ENCODE data around the gene GREB1.

The GREB1 gene

DNA sequence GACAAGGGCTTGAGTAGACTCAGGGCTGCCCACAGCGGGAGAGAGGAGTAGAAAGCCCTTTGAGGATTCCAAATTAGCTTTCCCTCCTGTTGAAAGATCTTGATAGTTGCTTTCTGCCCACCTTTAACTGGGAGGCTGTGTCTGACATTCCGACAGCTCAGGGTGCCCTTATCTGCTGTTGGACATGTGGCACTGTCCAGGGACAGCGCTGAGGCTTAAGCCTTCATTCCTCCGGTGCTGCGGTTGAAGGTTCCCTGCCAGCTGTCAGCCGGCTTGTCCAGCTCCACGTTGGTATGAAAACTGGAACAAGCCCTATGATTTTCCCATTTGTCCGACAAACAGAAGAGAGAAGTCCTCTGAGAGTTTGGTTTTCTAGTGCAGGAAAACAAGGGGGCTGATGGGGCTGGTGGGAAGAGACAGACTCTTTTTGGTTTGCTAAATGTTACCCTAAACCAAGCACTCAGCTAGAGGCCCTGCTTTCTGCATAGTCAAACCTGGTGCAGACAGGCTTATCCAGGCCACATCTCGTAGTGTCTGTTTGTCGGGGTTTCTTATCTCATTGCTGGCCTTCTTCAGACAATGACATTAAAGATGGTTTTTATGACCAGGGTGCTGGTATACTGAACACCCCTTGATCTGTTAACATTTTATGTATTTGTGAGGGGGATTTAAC, 24.5 kb downstream of the GREB1 start:
- no peak for DNase-seq (ENCODE audit: extremely low spot score)
- no peak for TF ChIP-seq ELF4 (IDR thresholded peaks at IDR 0.05)
- no peak for TF ChIP-seq FOXK2 (IDR thresholded peaks at IDR 0.05)
- no peak for TF ChIP-seq FOXA1 (IDR thresholded peaks at IDR 0.05)
- no peak for TF ChIP-seq TARDBP (IDR thresholded peaks at IDR 0.05)
- TF ChIP-seq CTBP1 (IDR thresholded peaks at IDR 0.05; ENCODE audit: borderline replicate concordance) = no peak
- TF ChIP-seq L3MBTL2 (conservative IDR thresholded peaks at IDR 0.05) = no peak
- TF ChIP-seq BHLHE40 (IDR thresholded peaks at IDR 0.05; ENCODE audit: borderline replicate concordance) = no peak
- TF ChIP-seq LEF1 (IDR thresholded peaks at IDR 0.05; ENCODE audit: borderline replicate concordance) = no peak
- TF ChIP-seq NFRKB (IDR thresholded peaks at IDR 0.05) = no peak
- no peak for TF ChIP-seq HDGF (IDR thresholded peaks at IDR 0.05; ENCODE audit: borderline replicate concordance)
- TF ChIP-seq, protein P1, sequence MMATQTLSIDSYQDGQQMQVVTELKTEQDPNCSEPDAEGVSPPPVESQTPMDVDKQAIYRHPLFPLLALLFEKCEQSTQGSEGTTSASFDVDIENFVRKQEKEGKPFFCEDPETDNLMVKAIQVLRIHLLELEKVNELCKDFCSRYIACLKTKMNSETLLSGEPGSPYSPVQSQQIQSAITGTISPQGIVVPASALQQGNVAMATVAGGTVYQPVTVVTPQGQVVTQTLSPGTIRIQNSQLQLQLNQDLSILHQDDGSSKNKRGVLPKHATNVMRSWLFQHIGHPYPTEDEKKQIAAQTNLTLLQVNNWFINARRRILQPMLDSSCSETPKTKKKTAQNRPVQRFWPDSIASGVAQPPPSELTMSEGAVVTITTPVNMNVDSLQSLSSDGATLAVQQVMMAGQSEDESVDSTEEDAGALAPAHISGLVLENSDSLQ (IDR thresholded peaks at IDR 0.05) = no peak
- no peak for TF ChIP-seq ZNF384 (IDR thresholded peaks at IDR 0.05)
- no peak for TF ChIP-seq FOXM1 (IDR thresholded peaks at IDR 0.05; ENCODE audit: borderline replicate concordance)
- POLR2A ChIA-PET = no interaction called here
- CTCF ChIA-PET = interaction anchor here (1.0 to 1.6 kb wide), 2 partner anchors 16 to 25 kb away, joined by 3 to 5 read pairs; no protein-coding TSS in a partner anchor

DNA sequence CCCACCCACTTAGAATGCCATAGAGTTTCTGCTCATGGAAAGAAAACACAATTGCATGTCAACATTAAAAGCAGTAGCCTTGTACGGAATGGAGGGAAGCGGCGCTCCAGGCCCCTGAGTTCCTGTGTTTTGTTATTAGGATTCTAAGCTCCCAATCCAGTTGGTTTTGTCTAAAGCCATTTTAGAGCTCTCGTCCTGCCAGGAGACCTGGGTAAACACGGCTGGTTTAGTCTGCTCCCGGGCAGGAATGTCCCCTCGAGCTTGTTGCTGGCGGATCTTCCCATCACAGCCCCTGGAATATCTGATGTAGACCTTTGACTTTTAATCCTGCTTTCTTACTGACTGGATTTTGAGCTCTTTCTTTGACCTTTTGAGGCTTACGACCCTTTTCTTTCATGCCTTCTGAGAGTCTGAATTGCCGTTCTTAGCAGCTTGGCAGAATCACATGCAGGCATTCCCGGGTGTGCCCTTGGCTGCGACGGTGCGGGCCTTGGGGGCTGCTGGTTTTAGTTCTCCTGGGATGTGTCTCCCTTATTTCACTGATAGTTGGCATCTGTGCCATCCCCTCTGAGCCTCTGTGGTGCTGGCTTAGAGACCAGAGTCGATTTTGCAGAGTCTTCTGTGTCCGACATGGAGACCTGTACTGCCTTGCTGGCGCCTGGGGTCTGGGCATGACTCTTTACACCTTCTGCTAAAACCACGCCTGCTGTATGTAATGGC, 25.4 kb downstream of the GREB1 start:
- TF ChIP-seq LEF1 (IDR thresholded peaks at IDR 0.05; ENCODE audit: borderline replicate concordance) (no peak), FOXA1 (IDR thresholded peaks at IDR 0.05) (no peak), FOXM1 (IDR thresholded peaks at IDR 0.05; ENCODE audit: borderline replicate concordance) (no peak), CTBP1 (IDR thresholded peaks at IDR 0.05; ENCODE audit: borderline replicate concordance) (no peak)
- CTCF ChIA-PET = no interaction called here
- no peak for DNase-seq (ENCODE audit: extremely low spot score)
- POLR2A ChIA-PET = no interaction called here

DNA sequence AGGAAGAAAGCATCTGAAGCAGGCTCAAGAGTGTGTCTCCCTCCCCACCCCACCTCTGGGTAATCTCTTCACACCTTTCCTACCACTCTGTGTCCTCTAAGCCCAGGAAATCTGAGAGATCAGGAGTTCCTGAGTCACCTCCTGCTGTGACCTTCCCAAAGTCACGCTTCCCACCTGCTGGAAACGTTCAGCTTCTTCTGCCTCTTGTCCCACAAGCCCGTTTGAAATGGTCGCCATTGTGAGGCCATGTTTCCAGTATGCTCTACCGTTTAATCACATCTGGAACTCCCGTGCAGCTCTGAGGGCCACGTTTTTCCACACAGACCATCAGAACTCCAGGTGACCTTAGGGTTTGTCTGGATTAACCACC, 25.9 kb downstream of the GREB1 start:
- DNase-seq (ENCODE audit: extremely low spot score) = no peak
- ChIA-PET POLR2A (no interaction called here), CTCF (no interaction called here)
- TF ChIP-seq LEF1 (IDR thresholded peaks at IDR 0.05; ENCODE audit: borderline replicate concordance) = no peak
- TF ChIP-seq FOXA1 (IDR thresholded peaks at IDR 0.05) = no peak

DNA sequence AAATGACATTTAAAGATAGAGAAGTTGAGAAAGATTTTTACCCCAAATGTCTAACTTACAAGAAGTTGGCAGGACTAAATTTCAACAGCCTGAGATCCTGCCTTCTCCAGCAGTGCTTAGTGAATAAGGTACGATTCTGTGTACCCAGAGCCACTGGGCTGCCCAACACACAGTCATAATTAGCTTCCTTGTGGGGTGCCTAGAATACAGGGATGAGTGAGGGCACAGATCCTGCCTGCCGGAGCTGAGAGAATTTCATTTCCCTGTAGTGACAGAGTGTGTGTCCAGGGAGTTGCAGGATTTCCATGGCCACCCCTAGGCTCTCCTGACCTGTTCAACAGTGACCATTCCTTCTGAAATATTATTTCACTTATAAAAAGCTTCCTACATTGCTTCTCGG, 27.0 kb downstream of the GREB1 start:
- TF ChIP-seq CTBP1 (IDR thresholded peaks at IDR 0.05; ENCODE audit: borderline replicate concordance) (no peak), ARNT (IDR thresholded peaks at IDR 0.05) (no peak), NFRKB (IDR thresholded peaks at IDR 0.05) (no peak), BHLHE40 (IDR thresholded peaks at IDR 0.05; ENCODE audit: borderline replicate concordance) (no peak), FOXA1 (IDR thresholded peaks at IDR 0.05) (no peak), FOXK2 (IDR thresholded peaks at IDR 0.05) (no peak), SUZ12 (IDR thresholded peaks at IDR 0.05) (no peak), L3MBTL2 (conservative IDR thresholded peaks at IDR 0.05) (no peak), ZNF384 (IDR thresholded peaks at IDR 0.05) (no peak), HDGF (IDR thresholded peaks at IDR 0.05; ENCODE audit: borderline replicate concordance) (no peak), FOXM1 (IDR thresholded peaks at IDR 0.05; ENCODE audit: borderline replicate concordance) (no peak), ELF4 (IDR thresholded peaks at IDR 0.05) (no peak), TARDBP (IDR thresholded peaks at IDR 0.05) (no peak), LEF1 (IDR thresholded peaks at IDR 0.05; ENCODE audit: borderline replicate concordance) (no peak)
- TF ChIP-seq, protein P1 (IDR thresholded peaks at IDR 0.05) = no peak
- DNase-seq (ENCODE audit: extremely low spot score) = no peak
- ChIA-PET CTCF (no interaction called here), POLR2A (no interaction called here)

DNA sequence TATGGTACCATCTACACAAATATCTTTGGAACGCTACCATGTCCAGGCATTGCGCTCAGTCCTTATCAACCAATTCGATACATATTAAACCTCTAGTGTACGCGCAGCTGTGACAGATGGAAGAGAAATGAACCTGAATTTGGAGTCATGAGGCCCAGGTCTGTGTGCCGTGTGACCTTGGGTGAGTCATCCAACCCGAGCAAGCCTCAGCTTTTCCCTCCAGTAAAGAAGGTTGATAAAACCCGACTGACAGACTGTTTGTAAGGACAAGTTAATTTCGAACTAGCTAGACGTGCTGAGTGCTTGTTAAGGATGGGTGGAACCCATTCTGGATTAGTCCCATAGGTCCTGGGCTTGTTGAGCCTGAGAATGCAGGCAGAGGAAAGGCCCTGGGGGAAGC, 28.2 kb downstream of the GREB1 start:
- no peak for TF ChIP-seq ARNT (IDR thresholded peaks at IDR 0.05)
- TF ChIP-seq L3MBTL2 (conservative IDR thresholded peaks at IDR 0.05) = no peak
- no peak for TF ChIP-seq FOXK2 (IDR thresholded peaks at IDR 0.05)
- no peak for TF ChIP-seq CTBP1 (IDR thresholded peaks at IDR 0.05; ENCODE audit: borderline replicate concordance)
- no peak for TF ChIP-seq FOXM1 (IDR thresholded peaks at IDR 0.05; ENCODE audit: borderline replicate concordance)
- TF ChIP-seq HDGF (IDR thresholded peaks at IDR 0.05; ENCODE audit: borderline replicate concordance) = no peak
- TF ChIP-seq NFRKB (IDR thresholded peaks at IDR 0.05) = no peak
- TF ChIP-seq SP1 (IDR thresholded peaks at IDR 0.05) = no peak
- no peak for TF ChIP-seq SUZ12 (IDR thresholded peaks at IDR 0.05)
- no peak for TF ChIP-seq BHLHE40 (IDR thresholded peaks at IDR 0.05; ENCODE audit: borderline replicate concordance)
- no peak for TF ChIP-seq TARDBP (IDR thresholded peaks at IDR 0.05)
- no peak for TF ChIP-seq LEF1 (IDR thresholded peaks at IDR 0.05; ENCODE audit: borderline replicate concordance)
- TF ChIP-seq ELF4 (IDR thresholded peaks at IDR 0.05) = no peak
- TF ChIP-seq FOXA1 (IDR thresholded peaks at IDR 0.05) = no peak
- TF ChIP-seq, protein P1 (IDR thresholded peaks at IDR 0.05) = no peak
- no peak for TF ChIP-seq ZNF384 (IDR thresholded peaks at IDR 0.05)
- ChIA-PET POLR2A (no interaction called here), CTCF (no interaction called here)
- DNase-seq (ENCODE audit: extremely low spot score) = no peak

DNA sequence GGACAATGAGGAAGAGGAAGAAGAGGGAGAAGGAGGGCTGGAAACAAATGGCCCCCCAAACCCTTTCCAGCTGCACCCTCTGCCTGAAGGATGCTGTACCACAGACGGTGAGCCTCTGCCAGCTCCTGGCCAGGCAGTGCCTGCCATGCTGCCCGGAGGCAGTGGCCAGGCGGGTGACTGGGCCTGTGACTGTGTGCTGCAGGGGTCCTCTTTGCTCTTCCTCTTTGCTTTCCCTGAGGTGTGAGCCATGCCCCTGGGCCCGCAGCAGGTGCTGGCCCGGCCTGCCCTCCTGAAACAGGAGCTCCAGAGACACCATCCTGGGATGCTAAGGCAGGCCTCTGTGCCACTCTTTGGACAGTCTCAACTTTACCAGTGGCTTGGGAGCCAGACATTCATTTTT, 28.6 kb downstream of the GREB1 start:
- ChIA-PET POLR2A (no interaction called here), CTCF (no interaction called here)
- DNase-seq (ENCODE audit: extremely low spot score) = no peak
- TF ChIP-seq CTBP1 (IDR thresholded peaks at IDR 0.05; ENCODE audit: borderline replicate concordance) (no peak), ARNT (IDR thresholded peaks at IDR 0.05) (no peak)

Measured in HEK293T (cell line).